PFSK-1 (cell line): ENCODE results near the gene KDM4C.

Experiments used
- POLR2AphosphoS5 ChIP-seq: IDR thresholded peaks from 2 replicates; pipeline ENCODE4 v1.6.1; 2012; ENCODE audit warnings: low read depth, mild to moderate bottlenecking, control low read depth, low read length, moderate library complexity
- REST ChIP-seq, 2 experiments: IDR thresholded peaks; 2 replicates each; pipeline versions ENCODE4 v1.6.1 to v1.8.0; 2011 to 2012; ENCODE audit warnings: low read depth in 2 of 2, low read length in 2 of 2, control low read depth in 1 of 2, inconsistent platforms in 1 of 2, mild to moderate bottlenecking in 1 of 2, moderate library complexity in 1 of 2; ENCODE audit not compliant: insufficient read depth in 1 of 2
- SIN3A ChIP-seq: IDR thresholded peaks from 2 replicates; pipeline ENCODE4 v1.6.1; 2012; ENCODE audit warnings: mild to moderate bottlenecking, low read length, moderate library complexity, borderline replicate concordance; ENCODE audit not compliant: insufficient read depth
- TAF1 ChIP-seq: IDR thresholded peaks from 2 replicates; pipeline ENCODE4 v1.6.1; 2012; ENCODE audit warnings: low read length, control low read depth, borderline replicate concordance; ENCODE audit not compliant: insufficient read depth

GRCh38 chr9:6716766-6717165, 41.0 kb upstream of the KDM4C start:
- TF ChIP-seq SIN3A (no peak), REST (IDR thresholded peaks at IDR 0.05; ENCODE audit: insufficient read depth in 1 of 2, low read depth in 2 of 2, low read length in 2 of 2) (no peak), POLR2AphosphoS5 (no peak), TAF1 (no peak)
